Measurements from ENCODE around the gene ABCA1. TPM values are rescaled to one million over a fixed set of nuclear protein-coding genes. Genes with fewer than 3 reads are reported as not detected.

ABCA1 gene
- total RNA-seq, 2 experiments from 2014 or later = 4.5 to 5.2 TPM

DNA sequence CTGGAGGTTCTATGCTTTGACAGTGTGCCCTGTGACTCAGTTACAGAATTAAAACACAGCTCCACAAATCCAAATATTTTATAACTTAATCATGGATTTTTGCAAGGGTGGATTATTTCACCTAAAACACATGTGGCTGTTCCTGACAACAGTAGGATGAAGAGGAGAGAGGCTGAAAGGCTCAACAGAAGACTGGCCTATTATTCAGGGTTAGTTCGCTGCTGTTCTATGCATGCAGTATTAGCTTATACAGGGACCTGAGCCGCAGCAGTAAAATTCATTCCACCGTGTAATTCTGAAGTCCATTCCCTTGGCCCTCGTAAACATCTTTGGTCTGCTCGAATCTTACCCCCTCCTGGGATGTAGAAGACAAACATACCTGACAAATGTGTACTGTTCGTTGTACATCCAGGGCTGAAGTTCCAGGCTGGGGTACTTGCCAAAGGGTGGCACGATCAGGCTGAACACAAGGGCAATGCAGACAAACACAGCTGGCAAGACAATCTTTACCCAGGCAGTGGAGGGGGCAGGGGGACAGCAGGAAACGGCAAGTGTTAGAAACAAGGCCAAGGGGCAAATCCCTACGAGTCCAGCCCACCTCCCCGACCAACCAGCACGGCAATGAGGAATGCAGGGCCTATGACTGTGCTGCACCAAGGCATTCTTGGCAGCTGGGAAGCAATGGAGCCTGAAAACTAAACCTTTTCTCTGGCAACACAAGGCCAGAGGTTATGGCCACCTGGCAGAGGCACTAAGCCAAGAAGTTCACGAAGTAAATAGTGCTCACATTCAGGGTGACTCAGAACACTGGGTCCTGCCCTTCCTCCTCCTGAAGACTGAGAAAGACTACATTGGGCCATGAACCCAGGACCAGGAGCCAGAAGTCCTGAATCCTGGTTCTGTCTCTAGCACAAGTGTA lies 117.3 kb downstream of the ABCA1 start:
- intact Hi-C loops (cut with DNase I, micrococcal nuclease) = no loop called here
- ChIA-PET CTCF (interaction anchor here (0.7 kb wide), 1 partner anchor 94 kb away, joined by 3 read pairs; no protein-coding TSS in a partner anchor), POLR2A (no interaction called here)
- Mint-ChIP-seq H3K9me3 (ENCODE audit: low read depth) (no peaks in the 10 kb centered on the region), H3K36me3 (ENCODE audit: low read depth) (peaks cover 8% of the 10 kb centered on the region), H3K27ac (no peak overlapping the region), H3K27me3 (no peaks in the 10 kb centered on the region), H3K4me3 (no peak overlapping the region), H3K4me1 (no peaks in the 10 kb centered on the region)
- ATAC-seq (no peak), DNase-seq (no peak)

DNA sequence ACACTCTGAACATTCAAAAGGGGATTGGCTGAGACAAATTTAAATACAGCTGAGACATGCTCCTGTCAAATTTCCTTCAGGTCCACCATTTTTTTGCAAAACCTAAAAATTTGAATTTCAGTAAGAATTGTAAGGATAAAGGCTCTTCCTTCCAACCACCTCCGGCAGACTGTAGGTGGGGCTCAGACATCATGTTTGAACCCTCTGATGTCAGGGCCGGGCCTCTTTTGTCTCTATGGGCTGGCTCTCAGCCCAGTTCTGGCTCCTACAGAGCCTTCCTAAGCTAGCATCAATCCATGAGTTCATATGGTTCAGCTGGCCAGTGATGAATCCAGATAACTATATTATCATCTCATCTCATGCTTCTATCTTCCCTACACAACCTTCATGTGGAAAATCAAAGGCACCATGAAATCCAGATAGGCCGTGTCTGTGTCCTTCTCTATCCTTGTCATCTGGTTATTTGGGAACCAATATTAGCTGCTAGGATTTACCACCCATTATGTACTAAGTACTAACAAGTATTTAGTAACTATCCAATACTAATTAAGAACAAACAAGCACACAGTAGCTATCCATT lies 119.8 kb downstream of the ABCA1 start:
- DNase-seq = peak; percentile 25
- ChIA-PET POLR2A (no interaction called here), CTCF (interaction anchor here (1.0 kb wide), 1 partner anchor 12 kb away, joined by 3 read pairs; no protein-coding TSS in a partner anchor)
- no peak overlapping the region for H3K27ac Mint-ChIP-seq
- no peaks in the 10 kb centered on the region for H3K27me3 Mint-ChIP-seq
- no peaks in the 10 kb centered on the region for H3K9me3 Mint-ChIP-seq (ENCODE audit: low read depth)
- intact Hi-C loops (cut with DNase I, micrococcal nuclease) = loop anchor here in 1 of 2 experiments (10.0 kb wide), 1 partner anchor 57 kb away; no protein-coding TSS in a partner anchor
- no peak for ATAC-seq
- no peak overlapping the region for H3K4me3 Mint-ChIP-seq
- H3K4me1 Mint-ChIP-seq = no peaks in the 10 kb centered on the region
- peaks cover 2% of the 10 kb centered on the region for H3K36me3 Mint-ChIP-seq (ENCODE audit: low read depth)

DNA sequence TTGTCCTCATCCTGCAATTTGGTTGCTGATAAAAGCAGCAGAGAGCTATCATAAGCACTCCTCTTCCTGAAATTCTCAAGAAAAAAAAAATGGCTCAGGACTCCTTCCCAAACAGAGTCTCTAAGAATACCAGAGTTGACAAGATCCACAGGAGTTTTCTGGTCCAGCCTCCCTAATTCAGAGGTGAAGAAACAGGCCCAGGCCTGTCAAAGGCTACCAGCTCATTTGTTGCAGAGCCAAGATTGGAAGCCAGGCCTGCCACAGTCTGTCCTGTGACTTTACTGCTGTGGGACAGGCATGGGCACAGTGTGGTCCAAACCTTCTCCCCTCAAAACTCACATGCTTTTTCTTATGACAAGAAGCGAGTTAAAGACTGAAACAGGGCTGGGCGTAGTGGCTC lies 122.5 kb downstream of the ABCA1 start:
- no peak overlapping the region for H3K4me3 Mint-ChIP-seq
- ChIA-PET CTCF (no interaction called here), POLR2A (no interaction called here)
- H3K36me3 Mint-ChIP-seq (ENCODE audit: low read depth) = peaks cover 2% of the 10 kb centered on the region
- no peak for DNase-seq
- H3K4me1 Mint-ChIP-seq = no peaks in the 10 kb centered on the region
- no peaks in the 10 kb centered on the region for H3K27me3 Mint-ChIP-seq
- H3K27ac Mint-ChIP-seq = no peak overlapping the region
- intact Hi-C loops (cut with DNase I, micrococcal nuclease) = loop anchor here in 1 of 2 experiments (10.0 kb wide), 1 partner anchor 59 kb away; no protein-coding TSS in a partner anchor
- H3K9me3 Mint-ChIP-seq (ENCODE audit: low read depth) = no peaks in the 10 kb centered on the region
- no peak for ATAC-seq

DNA sequence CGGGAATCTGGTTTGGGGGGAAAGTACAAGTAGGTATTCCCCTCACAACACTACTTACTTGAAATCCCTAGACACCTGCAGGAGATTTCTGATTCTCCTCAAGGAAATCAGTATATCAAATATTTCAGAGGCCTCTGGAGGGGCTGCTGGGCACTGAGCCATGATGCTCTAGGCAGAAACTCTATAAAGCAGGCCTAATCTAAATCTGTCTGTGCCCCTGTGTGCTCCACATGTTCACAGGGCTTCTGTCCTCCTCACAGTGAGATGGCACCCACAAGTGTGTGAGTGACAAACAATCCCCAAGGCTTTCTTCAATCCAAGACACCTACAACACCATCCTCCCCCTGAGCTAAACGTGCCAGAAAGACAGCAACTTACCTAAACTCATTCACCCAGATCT lies 125.0 kb downstream of the ABCA1 start:
- intact Hi-C loops (cut with DNase I, micrococcal nuclease) = loop anchor here in 1 of 2 experiments (10.0 kb wide), 1 partner anchor 62 kb away; no protein-coding TSS in a partner anchor
- ChIA-PET CTCF (interaction anchor here (1.0 to 1.7 kb wide), 2 partner anchors 10 to 713 kb away, joined by 3 to 4 read pairs; no protein-coding TSS in a partner anchor), POLR2A (no interaction called here)
- H3K36me3 Mint-ChIP-seq (ENCODE audit: low read depth) = peaks cover 2% of the 10 kb centered on the region
- no peaks in the 10 kb centered on the region for H3K4me1 Mint-ChIP-seq
- no peak overlapping the region for H3K4me3 Mint-ChIP-seq
- DNase-seq (no peak), ATAC-seq (no peak)
- H3K9me3 Mint-ChIP-seq (ENCODE audit: low read depth) = no peaks in the 10 kb centered on the region
- H3K27ac Mint-ChIP-seq = no peak overlapping the region
- no peaks in the 10 kb centered on the region for H3K27me3 Mint-ChIP-seq

DNA sequence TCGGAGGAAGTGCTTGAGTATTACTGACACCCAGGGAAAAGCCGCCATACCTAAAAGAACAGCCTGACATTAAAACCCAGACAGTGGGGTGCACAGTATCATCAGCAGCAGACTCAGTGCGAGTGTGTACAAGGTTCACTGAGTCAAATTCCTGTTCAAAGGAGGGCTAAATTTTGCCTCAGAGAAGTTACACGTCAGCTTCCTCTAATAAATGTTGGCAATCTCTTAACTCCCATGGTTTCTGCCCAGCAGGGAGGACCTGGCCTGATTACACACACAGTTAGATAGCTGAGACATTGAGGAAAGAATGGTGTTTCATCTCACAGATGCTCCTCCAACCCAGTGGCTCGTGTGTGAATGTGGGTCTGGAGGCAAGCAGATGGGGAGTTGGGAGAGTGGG lies 125.8 kb downstream of the ABCA1 start:
- H3K36me3 Mint-ChIP-seq (ENCODE audit: low read depth) = peaks cover 2% of the 10 kb centered on the region
- H3K4me1 Mint-ChIP-seq = no peaks in the 10 kb centered on the region
- H3K27me3 Mint-ChIP-seq = no peaks in the 10 kb centered on the region
- DNase-seq (no peak), ATAC-seq (no peak)
- ChIA-PET POLR2A (no interaction called here), CTCF (interaction anchor here (0.7 kb wide), 1 partner anchor 10 kb away, joined by 3 read pairs; no protein-coding TSS in a partner anchor)
- H3K27ac Mint-ChIP-seq = no peak overlapping the region
- intact Hi-C loops (cut with DNase I, micrococcal nuclease) = loop anchor here in 1 of 2 experiments (10.0 kb wide), 1 partner anchor 63 kb away; no protein-coding TSS in a partner anchor
- H3K4me3 Mint-ChIP-seq = no peak overlapping the region
- no peaks in the 10 kb centered on the region for H3K9me3 Mint-ChIP-seq (ENCODE audit: low read depth)

DNA sequence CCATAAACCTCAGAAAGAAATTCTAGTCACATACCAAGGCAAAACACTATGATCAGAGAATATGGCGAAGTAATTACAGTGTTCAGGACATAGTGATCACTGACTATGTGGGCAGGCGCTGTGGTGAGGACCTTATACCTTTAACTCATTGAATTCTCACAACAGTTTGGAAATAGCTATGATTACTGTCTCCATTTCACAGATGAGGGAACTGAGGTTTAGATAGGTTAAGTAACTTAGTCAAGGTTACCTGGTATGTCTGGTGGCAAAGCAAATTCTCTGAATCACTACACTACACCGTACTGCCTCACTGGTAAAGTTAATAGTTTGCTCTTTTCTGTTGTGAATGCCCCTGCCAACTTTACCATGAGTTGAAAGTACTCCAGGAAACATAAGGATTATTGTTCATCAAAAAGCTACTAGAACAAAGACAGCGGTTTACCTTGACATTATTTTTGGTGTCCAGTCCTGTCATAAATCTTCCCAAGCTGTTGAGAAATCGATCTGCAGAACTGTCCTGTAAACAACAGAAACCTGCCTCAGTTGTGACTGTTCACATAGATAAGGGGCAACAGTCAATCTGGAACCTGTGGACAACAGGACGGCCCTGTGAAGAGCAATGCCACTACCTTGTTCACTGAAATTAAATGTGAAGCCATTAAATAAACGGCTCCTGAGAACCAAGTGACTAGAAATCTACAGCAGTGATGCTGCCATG lies 127.7 kb downstream of the ABCA1 start:
- H3K27ac Mint-ChIP-seq = no peak overlapping the region
- intact Hi-C loops (cut with DNase I, micrococcal nuclease) = loop anchor here in 1 of 2 experiments (10.0 kb wide), 1 partner anchor 65 kb away; no protein-coding TSS in a partner anchor
- DNase-seq (no peak), ATAC-seq (no peak)
- no peaks in the 10 kb centered on the region for H3K4me1 Mint-ChIP-seq
- POLR2A ChIA-PET = no interaction called here
- H3K4me3 Mint-ChIP-seq = no peak overlapping the region
- CTCF ChIA-PET = no interaction called here
- H3K36me3 Mint-ChIP-seq (ENCODE audit: low read depth) = peaks cover 5% of the 10 kb centered on the region
- no peaks in the 10 kb centered on the region for H3K27me3 Mint-ChIP-seq
- H3K9me3 Mint-ChIP-seq (ENCODE audit: low read depth) = no peaks in the 10 kb centered on the region

DNA sequence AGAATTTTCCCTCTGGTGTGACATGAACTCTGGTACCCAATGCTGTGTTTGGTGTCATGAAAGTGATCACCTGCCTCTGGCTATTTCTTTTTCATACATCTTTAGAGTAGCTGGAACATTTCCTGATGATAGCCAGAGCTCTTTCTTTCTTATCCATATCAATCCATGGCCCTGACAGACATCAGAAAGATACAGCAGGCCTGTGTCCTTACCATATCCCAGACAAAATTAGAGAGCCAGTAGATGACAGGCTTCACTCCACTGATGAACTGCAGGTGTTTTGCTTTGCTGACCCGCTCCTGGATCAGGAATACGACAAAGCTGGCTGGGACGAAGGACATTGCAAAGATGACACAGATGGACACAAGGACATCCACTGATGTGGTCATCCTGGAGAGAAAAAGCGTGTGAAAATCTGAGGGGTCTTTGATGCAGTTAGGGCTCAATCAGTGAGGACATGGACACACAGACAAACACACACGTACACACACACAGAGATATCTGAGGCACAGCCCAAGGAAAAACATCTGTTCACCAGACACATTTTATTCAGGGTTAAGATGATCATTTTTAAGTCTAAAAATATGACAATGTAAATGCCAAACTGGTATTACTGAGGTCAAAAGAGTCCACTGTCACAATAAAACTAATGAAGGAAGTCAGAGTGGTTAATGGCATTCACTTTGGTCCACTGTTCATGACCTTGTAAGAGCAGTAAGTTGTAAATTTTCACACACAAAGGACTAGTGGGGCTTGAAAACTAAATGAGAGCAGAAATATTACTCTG lies 129.6 kb downstream of the ABCA1 start:
- peaks cover 5% of the 10 kb centered on the region for H3K4me1 Mint-ChIP-seq

DNA sequence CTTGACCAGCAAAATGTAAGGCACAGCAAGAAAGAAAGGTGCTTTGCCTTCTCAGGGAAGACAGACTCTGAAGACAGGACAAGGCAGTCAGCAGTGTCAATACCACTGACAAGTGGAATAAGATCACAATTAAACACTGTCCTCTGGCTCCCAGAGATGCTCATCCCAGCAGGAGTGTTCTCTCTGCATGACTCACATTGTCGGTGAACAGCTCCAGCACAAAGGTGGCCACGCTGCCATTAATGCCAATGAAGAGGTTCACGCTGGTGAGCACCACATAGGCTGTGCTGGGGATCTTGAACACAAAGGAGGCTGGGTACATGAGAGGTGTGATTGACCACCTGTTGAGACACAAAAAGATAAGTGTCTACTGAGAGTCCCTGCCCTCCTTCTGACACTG lies 132.1 kb downstream of the ABCA1 start:
- ATAC-seq (no peak), DNase-seq (no peak)
- intact Hi-C loops (cut with DNase I, micrococcal nuclease) = loop anchor here in 1 of 2 experiments (10.0 kb wide), 1 partner anchor 619 kb away; no protein-coding TSS in a partner anchor
- H3K4me3 Mint-ChIP-seq = no peak overlapping the region
- peaks cover 5% of the 10 kb centered on the region for H3K4me1 Mint-ChIP-seq
- H3K9me3 Mint-ChIP-seq (ENCODE audit: low read depth) = no peaks in the 10 kb centered on the region
- ChIA-PET POLR2A (no interaction called here), CTCF (interaction anchor here (0.6 kb wide), 1 partner anchor 203 kb away, joined by 3 read pairs; no protein-coding TSS in a partner anchor)
- H3K27ac Mint-ChIP-seq = no peak overlapping the region
- H3K36me3 Mint-ChIP-seq (ENCODE audit: low read depth) = peaks cover 18% of the 10 kb centered on the region
- no peaks in the 10 kb centered on the region for H3K27me3 Mint-ChIP-seq

More for the DNA sequence above, 129.6 kb downstream of the ABCA1 start:
- Mint-ChIP-seq H3K36me3 (ENCODE audit: low read depth) (peaks cover 12% of the 10 kb centered on the region), H3K27ac (no peak overlapping the region), H3K27me3 (no peaks in the 10 kb centered on the region), H3K4me3 (no peak overlapping the region), H3K9me3 (ENCODE audit: low read depth) (no peaks in the 10 kb centered on the region)
- ChIA-PET POLR2A (interaction anchor here (0.6 kb wide), 1 partner anchor 426 kb away, joined by 3 read pairs; no protein-coding TSS in a partner anchor), CTCF (no interaction called here)
- intact Hi-C loops (cut with DNase I, micrococcal nuclease) = loop anchor here in 1 of 2 experiments (10.0 kb wide), 1 partner anchor 616 kb away; no protein-coding TSS in a partner anchor
- DNase-seq (no peak), ATAC-seq (no peak)

DNA sequence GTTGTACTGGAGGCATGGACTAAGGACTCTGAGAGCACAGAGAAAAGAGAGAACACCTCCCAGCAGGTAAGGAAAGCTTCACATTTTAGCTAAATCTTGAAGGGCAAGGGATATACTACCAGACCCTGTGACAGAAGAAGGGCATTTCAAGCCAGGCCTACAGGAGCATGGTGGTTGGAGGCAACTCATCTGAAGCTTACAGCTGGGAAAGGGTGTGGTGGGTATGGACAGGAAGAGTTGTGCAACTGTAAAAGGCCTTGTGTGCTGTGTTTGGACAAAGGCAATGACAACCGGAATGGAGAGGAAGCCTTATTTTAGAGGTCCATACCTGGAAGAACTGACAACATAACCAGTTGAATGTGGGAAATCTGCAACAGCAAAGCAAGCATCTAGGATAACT lies 132.9 kb downstream of the ABCA1 start:
- Mint-ChIP-seq H3K36me3 (ENCODE audit: low read depth) (peaks cover 18% of the 10 kb centered on the region), H3K4me1 (peaks cover 5% of the 10 kb centered on the region), H3K9me3 (ENCODE audit: low read depth) (no peaks in the 10 kb centered on the region), H3K4me3 (no peak overlapping the region), H3K27ac (no peak overlapping the region), H3K27me3 (no peaks in the 10 kb centered on the region)
- ATAC-seq = no peak
- POLR2A ChIA-PET = no interaction called here
- intact Hi-C loops (cut with DNase I, micrococcal nuclease) = loop anchor here in 1 of 2 experiments (10.0 kb wide), 1 partner anchor 620 kb away; no protein-coding TSS in a partner anchor
- CTCF ChIA-PET = no interaction called here
- DNase-seq = no peak

DNA sequence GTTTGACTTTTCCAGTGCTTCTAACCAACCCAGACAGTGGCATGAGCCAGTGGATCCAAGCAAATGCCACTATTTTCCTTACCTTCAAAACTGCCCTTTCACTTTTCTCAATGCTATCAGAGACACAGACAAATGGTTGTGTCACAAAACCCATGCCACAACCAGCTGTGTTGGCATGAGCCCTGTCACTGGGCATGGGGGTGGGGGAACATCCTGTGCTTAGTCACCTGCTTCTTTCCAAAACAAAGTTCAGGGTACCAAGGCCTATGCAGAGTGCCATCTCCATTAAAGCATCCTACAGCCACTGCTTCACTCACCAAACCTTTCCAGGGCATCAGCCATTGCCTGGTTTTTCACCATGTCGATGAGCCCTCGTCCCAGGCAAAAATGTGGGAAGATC lies 133.9 kb downstream of the ABCA1 start:
- Mint-ChIP-seq H3K9me3 (ENCODE audit: low read depth) (no peaks in the 10 kb centered on the region), H3K4me1 (peaks cover 5% of the 10 kb centered on the region), H3K36me3 (ENCODE audit: low read depth) (peaks cover 18% of the 10 kb centered on the region), H3K27me3 (no peaks in the 10 kb centered on the region), H3K27ac (no peak overlapping the region), H3K4me3 (no peak overlapping the region)
- ATAC-seq (peak; percentile 74), DNase-seq (peak; percentile 62)
- intact Hi-C loops (cut with DNase I, micrococcal nuclease) = loop anchor here in 1 of 2 experiments (10.0 kb wide), 1 partner anchor 621 kb away; no protein-coding TSS in a partner anchor
- ChIA-PET CTCF (no interaction called here), POLR2A (no interaction called here)
